Mammary epithelial cell (primary cell): ENCODE data around the gene TBRG4.

Experiments
- CTCF ChIP-seq, 2 donors: IDR thresholded peaks in 1 of 2; conservative IDR thresholded peaks in 1 of 2; 2 replicates each; pipeline ENCODE4 v1.5.1; 2011 to 2012; ENCODE audit warnings: inconsistent platforms in 2 of 2, low read length in 2 of 2, mild to moderate bottlenecking in 2 of 2, control low read depth in 1 of 2, low read depth in 1 of 2; ENCODE audit not compliant: insufficient read depth in 1 of 2; ENCODE audit errors: extremely low read depth in 1 of 2
- EZH2 ChIP-seq: IDR thresholded peaks from 2 replicates; pipeline ENCODE4 v1.6.1; 2012; ENCODE audit warnings: low read length, inconsistent platforms, borderline replicate concordance

- TF ChIP-seq EZH2: no peak
- TF ChIP-seq CTCF (conservative IDR thresholded peaks at IDR 0.05 in 1 of 2, IDR thresholded peaks at IDR 0.05 in 1 of 2; ENCODE audit: extremely low read depth in 1 of 2, insufficient read depth in 1 of 2, low read depth in 1 of 2, low read length in 2 of 2): no peak
Measured at GRCh38 chr7:45092931-45093235, 18.6 kb downstream of the TBRG4 start.
